Prostate gland (tissue), 2 donors: ENCODE measurements around the gene IMMT.

Experiments
- POLR2A ChIP-seq: fragments of 450-650 bp; IDR thresholded peaks from one replicate; pipeline ENCODE4 v1.6.1; 2016; ENCODE audit warnings: antibody characterized with exemption, mild to moderate bottlenecking
- POLR2AphosphoS5 ChIP-seq: sonication (generic); formaldehyde crosslinking; IDR thresholded peaks from one replicate; pipeline ENCODE4 v1.6.1; 2017; ENCODE audit warnings: antibody characterized with exemption
- TF ChIP-seq, protein P1 (sequence below), 4 experiments: fragments of 200-600 bp in 2 of 4; fragments of 450-650 bp in 2 of 4; sonication (generic) in 2 of 4; IDR thresholded peaks; 1 replicate in 3 of 4; 2 replicates in 1 of 4; pipeline ENCODE4 v1.5.1; 2016 to 2019; ENCODE audit warnings: antibody characterized with exemption in 4 of 4, mild to moderate bottlenecking in 2 of 4, moderate library complexity in 2 of 4

DNA sequence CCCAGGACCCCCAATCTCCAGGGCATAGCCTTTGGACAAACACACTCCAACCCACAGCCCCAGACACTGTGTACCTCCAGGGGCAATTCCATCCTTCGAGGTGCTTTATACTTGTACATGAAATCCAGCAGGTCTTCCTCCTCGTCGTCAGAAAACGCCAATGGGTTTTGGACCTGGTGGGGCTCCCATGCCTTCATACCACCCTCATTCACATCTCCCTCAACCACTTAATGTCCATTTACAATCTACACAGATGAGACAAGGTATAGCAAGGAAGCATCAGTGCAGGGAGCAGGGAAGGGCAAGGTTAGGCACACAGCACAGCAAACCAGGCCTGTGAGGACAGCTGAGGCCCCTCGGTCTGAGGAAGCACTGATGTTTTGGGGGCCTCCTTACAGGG, 24.6 kb upstream of the IMMT start:
- TF ChIP-seq POLR2AphosphoS5: no peak
- TF ChIP-seq, protein P1, sequence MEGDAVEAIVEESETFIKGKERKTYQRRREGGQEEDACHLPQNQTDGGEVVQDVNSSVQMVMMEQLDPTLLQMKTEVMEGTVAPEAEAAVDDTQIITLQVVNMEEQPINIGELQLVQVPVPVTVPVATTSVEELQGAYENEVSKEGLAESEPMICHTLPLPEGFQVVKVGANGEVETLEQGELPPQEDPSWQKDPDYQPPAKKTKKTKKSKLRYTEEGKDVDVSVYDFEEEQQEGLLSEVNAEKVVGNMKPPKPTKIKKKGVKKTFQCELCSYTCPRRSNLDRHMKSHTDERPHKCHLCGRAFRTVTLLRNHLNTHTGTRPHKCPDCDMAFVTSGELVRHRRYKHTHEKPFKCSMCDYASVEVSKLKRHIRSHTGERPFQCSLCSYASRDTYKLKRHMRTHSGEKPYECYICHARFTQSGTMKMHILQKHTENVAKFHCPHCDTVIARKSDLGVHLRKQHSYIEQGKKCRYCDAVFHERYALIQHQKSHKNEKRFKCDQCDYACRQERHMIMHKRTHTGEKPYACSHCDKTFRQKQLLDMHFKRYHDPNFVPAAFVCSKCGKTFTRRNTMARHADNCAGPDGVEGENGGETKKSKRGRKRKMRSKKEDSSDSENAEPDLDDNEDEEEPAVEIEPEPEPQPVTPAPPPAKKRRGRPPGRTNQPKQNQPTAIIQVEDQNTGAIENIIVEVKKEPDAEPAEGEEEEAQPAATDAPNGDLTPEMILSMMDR (IDR thresholded peaks at IDR 0.05): no peak
- TF ChIP-seq POLR2A: no peak
